Measurements from ENCODE around the gene TPR.
A peak's percentile ranks its signal among the peaks of the same experiment; 100 is the strongest.
"Not testable (repeated sequence)": the region's sequence is repeated elsewhere in the genome, so short reads cannot be mapped to it uniquely, and the experiment has no call there.

The TPR gene

DNA sequence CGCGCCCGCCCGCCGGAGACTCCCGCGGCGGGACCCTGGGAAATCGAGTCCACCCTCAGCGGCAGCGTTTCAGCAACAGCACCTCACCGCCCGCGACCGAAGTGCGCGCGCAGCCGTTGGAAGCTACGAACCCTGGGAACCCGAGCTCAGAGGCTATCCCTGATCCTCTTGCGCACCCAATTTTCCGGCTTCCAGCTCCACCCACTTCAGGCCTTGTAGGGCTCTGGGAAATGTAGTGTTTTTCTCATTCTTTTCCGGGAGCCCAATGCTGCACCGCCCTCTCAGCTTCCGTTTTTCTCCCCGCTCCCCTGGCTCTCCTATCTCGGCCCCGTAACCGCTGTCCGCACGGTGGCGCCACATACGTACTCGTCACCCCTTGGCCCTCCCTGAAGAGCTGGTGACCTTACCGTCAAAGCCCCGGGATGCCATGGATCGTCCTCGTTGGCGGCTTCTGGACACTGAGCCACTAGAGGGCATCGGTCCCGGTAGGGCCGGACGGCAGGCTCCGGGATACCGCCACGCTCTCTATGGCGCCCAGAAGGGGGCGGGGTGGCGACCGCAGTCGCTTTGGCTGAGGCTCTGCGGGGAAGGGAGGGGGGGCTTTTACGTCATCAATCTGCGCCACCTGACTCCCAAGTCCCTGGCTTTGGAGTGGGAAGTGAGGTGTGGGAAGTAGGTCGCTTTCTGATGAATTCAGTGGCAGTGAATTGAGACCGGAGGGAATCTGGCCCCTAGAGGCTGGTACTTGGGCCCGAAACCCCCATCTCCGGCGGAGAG lies at the start of gene TPR, which contains the start of gene ODR4:
Gene TPR, minus strand, starts transcription at position 102 of the 777 bp plus-strand sequence. CDS start 225 bp downstream, outside the sequence.
Gene ODR4, plus strand, starts transcription at position 687 of the 777 bp plus-strand sequence. CDS start 3,948 bp downstream, outside the sequence.
- DNase-seq (ENCODE audit: low spot score) = peak; percentile 99

DNA sequence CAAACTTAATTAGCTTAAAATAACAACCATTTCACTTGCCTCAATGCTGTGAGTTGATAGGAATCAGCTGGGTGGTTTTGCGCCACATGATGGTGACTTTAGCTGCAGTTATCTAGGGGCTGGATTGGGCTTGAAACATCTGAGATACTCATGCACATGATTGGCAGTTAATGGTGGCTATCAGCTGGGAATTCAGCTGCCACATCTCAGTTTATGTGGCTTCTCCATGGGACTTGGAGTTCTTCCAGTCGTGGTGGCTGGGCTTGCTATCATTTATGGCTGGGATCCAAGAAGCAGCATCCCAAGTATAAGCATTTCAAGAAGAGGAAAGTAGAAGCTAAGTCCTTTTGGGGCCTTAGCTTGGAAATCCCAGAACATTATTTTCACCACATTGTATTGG lies 49.5 kb upstream of the TPR start:
- DNase-seq (ENCODE audit: low spot score) = no peak

DNA sequence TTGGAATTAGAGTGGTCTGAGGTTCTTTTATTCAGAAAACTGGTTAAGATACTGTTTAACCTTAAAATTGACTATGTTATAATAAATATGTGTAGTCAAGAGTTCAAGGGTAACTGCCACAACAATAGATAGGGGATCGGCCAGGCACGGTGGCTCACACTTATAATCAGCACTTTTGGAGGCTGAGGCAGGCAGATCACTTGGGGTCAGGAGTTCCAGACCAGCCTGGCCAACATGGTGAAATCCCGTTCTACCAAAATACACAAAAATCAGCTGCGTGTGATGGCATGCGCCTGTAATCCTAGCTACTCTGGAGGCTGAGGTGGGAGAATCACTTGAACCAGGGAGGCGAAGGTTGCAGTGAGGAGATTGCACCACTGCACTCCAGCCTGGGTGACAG lies 46.4 kb upstream of the TPR start:
- no peak for DNase-seq (ENCODE audit: low spot score)

DNA sequence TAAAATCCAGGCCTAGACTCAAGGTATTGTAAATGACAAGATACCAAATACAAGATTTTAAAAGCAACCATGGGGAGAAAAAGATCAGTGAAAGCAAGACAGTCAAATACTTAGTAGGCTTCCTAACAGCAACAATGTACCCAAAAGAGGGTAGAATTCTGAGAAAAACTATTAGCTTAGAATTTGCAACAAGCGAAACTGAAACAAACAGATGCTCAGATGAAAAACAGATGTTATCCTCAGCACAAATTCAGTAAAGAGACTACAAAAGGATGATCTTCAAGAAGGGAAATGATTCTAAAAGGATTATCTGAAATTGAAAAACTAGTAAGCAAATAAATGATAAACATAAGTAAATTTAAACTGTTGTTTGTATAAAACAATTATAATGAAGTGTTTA lies 45.9 kb upstream of the TPR start:
- no peak for DNase-seq (ENCODE audit: low spot score)

DNA sequence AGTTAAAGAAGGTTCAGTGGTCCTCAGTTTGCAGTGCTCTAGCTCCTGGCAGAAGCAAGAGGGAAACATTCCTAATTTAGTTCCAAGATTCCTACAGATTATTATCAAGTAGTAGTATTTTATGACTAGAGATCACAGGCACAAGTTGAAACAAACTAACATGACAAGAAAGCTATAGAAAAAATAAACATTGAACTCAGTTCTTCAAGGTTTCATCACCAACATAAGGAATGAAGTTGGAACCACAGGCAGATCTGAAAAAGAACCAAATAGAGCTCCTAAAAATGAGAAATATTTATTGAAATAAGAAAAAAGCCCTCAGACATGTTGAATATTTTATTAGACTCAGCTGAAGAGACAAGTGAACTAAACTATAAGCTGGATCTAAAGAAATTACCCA lies 45.3 kb upstream of the TPR start:
- DNase-seq (ENCODE audit: low spot score) = no peak

DNA sequence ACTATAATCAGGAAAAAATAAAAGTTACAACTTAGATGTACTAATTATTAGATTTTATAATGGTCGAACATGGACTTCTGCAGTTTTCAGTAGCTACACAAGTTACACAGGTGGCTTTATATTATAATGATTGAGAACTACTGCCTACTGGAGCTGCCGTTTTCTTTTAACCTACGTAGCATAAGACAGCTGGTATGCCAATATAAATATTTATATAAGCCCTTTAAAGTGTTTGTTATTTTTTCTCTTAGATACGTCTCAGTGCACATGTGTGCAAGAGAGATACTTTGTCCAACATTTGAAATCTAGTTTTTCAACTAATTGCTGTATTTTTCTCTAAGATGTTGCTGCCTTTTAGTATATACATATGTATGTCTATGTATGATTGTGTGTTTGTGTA lies 43.5 kb upstream of the TPR start:
- DNase-seq (ENCODE audit: low spot score) = no peak

DNA sequence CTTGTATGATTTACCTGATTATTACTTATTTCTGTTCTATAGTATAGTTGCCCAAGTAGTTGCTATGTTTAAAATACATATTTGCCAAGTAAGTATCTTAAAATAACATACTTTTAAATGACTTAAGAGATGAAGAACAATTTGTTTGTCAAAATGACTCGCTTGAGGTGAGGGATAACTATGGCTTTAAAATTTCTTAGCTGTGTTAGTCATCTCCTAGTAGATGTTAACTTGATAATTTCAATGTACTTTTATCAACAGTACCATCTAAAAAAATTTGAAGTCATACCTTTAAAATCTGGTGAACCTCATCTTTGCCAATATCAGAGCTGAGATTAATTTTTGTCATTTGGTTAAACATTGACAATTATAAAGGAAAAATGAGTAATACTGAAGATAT lies 38.3 kb upstream of the TPR start:
- DNase-seq (ENCODE audit: low spot score) = no peak

DNA sequence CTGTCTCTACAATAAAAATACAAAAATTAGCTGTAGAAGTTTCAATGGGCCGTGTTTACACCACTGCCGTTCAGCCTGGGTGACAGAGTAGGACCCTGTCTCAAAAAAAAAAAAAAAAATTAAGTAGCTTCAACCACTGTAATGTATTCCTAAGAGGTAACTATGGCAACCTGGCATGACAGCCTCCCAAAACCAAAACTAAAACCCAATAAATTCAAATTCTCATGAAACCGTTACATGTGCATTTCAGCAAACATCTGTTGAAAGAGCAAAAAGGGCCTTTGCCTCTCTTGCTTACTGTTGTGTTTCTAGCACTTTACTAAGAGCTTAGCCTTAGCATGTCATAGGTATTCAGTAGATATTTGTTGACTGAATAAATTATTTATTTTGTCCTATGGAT lies 34.0 kb upstream of the TPR start:
- DNase-seq (ENCODE audit: low spot score) = no peak

DNA sequence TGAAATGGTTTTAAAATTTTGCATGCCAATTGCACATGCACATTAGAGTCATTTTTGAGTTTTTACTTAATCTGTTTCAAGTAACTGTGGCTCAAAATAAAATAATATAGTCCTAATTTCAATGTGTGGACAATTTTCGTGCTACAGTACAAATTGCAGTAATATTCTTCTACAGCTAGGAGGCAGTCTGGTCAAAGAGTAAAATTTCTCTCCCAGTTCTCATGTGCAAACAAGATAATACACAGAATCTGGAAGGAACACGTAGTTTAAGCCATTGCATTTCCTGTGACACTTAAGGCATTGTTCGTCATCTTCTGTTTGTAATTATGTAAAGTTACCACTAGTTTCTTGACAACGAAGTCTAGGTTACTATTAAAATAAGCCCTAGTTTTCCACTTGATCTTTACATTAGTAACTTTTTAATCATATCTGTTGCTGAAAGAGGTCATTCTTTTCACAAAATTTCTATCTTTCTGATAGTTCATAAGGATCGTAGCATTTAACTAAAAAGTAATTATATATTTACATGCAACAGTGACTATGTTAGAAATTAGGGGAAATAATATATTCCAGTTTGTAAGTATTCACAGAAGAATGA lies 29.5 kb upstream of the TPR start:
- DNase-seq (ENCODE audit: low spot score) = peak; percentile 70

DNA sequence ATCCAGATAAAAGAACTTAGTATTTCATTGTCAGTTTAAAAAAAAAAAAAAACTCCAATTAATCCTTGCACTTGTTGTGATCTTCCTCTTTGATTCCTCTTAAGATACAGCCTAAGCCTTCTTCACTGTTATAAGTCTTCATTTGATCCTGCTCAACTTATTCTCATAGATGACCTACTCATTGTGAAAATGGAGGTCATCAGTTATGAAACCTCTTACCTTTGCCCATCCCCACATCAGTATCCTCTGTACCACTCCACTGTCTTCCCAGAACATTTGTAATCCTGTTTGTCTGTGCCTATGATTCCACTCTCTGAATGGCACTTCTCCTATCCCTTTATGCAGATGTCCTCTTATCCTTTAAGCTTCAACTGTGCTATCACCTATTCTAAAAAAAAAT lies 28.6 kb upstream of the TPR start:
- DNase-seq (ENCODE audit: low spot score) = no peak

DNA sequence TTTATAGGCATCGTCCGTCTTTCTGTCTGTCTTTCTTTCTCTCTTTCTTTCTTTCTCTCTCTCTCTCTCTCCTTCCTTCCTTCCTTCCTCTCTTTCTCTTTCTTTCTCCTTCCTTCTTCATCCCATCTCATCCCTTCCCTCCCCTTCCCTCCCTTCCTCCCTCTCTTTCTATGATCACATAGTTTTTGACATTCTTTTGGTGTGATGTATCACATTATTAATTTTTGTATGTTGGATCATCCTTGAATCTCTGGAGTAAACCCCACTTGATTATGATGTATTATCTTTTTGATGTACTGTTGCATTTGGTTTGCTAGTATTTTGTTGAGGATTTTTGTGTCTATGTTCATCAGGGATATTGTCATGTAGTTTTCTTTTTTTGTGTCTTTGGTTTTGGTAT lies 26.4 kb upstream of the TPR start:
- not testable (repeated sequence) for DNase-seq (ENCODE audit: low spot score)

DNA sequence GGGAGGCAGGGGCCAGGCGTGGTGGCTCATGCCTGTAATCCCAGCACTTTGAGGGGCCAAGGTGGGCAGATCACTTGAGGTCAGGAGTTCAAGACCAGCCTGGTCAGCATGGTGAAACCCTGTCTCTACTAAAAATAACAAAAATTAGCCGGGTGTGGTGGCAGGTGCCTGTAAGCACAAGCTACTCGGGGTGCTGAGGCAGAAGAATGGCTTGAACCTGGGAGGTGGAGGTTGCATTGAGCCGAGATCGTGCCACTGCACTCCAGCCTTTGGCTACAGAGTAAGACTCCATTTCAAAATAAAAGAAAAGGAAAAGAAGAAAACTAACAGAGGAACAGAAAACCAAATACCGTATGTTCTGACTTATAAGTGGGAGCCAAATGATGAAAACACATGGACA lies 17.7 kb upstream of the TPR start:
- DNase-seq (ENCODE audit: low spot score) = not testable (repeated sequence)

DNA sequence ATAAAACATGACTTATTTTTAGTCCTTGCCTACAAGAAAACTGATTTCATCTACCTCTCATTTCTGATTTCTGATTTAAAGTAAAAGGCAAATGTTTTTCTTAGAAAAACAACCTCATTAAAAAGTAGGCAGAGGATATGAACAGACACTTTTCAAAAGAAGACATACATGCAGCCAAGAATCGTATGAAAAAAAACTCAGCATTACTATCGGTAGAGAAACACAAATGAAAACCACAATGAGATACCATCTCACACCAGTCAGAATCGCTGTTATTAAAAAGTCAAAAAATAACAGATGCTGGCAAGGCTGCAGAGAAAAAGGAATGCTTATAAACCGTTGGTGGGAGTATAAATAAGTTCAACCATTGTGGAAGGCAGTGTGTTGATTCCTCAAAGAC lies 16.8 kb upstream of the TPR start:
- no peak for DNase-seq (ENCODE audit: low spot score)

DNA sequence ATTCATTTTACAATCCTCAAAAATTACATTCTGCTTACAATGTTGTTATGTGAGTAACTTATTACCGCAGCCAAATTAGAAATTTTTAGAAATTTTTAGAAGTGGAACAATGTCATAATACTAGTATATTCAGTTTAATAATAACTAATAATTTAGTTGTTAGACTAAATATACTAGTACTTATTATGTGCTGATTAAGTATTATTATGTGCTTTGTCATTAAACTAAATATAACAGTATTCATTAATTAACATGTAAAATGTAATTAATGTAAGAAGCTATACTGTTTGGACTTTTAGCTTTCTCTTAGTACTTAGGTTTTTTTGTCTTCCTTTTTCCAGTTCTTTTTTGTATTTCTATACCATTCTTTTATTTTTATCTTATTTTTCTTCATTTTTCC lies 15.9 kb upstream of the TPR start:
- DNase-seq (ENCODE audit: low spot score) = no peak

DNA sequence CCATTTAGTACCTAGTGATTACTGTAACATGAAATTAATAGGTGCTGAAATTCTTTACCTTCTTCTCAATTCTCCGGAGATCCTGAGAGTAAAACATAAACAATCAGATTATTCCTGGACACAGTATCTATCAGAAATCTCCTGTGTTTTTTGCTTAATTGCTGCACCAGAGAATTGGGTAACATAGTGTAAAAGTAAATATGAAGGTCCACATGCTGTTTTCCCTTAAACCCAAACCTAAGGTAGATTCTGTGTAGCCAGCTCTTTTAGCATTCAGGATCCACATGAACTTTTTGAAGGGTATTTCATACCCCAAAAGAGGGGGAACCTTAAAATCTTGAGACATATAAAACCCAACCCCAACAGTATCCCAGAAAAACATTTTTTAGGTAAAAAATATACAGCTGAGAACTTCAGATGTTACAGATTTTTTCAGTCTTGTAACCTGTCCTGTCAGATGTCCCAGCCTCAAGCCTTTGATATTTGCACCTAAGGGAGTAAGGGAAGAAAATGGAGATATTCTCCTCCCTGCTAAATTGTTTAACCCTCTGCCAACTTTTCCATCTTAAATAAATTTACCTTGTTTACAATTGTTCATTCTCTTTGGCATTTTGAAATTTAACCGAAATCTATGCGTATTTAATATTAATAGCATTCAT lies 11.8 kb upstream of the TPR start:
- DNase-seq (ENCODE audit: low spot score) = no peak

DNA sequence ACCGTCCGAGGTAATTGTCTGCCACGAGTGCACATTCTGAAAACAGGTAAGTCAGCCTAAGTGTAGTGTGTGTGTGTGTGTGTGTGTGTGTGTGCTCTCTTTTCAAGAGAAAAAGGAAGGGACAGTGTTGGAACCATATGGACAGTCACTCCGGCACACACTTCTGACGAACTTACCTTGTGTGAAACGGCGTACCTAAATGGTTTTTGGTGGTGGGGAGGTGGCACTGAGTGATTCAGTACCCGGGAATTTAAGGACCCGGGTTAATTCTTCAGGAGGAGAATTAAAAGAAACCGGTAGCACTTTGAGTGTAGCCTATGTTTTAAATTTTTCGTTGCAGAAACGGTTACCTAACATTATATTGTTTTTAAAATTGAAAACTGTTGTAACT lies 871 bp upstream of the TPR start:
- DNase-seq (ENCODE audit: low spot score) = no peak

DNA sequence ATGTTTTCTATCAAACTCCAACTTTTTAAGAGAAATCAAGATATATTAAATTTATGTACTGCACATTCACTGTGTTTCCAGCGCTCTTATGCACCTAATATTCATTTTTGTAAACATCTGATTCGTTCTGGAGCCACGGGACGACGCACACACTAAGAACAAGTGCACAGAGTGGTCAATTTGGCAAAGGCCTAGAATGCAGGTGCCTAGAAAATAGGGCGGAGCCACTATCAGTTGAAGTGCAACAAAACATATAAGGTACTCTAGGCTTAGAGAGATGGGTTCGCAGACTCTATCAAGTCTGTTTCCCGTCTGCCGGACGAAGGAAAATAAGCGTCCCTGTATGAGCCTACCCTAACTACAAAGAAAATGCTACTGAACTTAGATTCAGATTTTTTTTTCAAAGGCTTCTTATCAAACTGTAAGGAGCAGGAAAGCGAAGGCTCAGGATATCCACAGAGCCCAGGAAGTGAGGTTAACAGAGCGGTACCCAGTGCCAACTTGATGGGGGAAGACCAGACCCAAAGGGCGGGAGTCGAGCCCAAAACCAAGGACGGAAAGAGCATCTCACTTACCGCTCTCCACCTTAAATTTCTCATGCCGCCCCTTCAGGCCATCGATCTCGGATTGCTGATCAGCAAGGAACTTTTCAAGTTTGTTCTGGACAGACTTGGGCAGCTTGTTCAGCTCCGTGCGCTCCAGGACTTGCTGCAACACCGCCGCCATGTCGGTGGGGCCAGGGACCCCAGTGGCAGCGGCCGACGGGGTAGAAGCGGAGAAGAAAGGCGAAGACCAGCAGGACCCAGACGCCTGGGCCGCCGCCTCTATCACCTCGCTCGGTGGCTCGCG lies 526 bp downstream of the TPR start:
- DNase-seq (ENCODE audit: low spot score) = peak; percentile 56

DNA sequence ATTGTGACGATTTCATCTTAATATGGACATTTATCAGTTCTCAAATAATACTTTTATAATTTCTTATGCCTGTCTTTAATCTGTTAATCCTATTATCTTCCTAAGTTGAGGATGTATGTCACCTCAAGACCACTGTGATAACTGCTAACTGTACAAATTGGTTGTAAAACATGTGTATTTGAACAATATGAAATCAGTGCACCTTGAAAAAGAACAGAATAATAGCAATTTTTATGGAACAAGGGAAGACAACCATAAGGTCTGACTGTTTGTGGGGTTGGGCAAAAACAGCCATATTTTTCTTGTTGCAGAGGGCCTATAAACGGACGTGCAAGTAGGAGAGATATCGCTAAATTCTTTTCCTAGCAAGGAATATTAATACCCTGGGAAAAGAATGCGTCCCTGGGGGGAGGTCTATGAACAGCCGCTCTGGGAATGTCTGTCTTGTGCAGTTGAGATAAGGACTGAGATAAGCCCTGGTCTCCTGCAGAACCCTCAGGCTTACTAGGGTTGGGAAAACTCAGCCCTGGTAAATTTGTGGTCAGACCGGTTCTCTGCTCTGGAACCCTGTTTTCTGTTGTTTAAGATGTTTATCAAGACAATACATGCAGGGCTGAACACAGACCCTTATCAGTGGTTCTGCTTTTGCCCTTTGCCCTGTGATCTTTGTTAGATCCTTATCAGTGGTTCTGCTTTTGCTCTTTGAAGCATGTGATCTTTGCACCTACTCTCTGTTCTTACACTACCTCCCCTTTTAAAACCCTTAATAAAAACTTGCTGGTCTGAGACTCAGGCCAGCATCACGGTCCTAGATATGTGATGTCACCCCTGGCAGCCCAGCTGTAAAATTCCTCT lies 27.0 kb downstream of the TPR start:
- not testable (repeated sequence) for DNase-seq (ENCODE audit: low spot score)

DNA sequence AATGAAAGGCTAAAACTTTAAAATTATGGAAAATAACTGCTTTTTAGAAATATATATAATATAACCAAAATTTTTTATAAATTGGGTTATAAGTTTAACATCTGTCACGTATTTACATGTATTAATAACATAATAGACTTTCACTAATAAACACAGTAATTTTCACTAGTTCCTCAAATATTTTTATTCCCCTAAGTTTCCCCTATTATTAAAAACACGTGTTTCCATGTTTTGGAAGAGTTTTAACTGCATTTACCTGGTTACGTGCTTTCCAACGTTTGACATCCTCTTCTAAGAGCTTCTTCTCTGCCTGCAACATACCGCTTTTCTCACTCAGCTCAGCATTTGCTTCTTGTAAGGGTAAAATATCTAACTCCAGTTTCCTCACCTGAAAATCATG lies 34.3 kb downstream of the TPR start:
- no peak for DNase-seq (ENCODE audit: low spot score)

DNA sequence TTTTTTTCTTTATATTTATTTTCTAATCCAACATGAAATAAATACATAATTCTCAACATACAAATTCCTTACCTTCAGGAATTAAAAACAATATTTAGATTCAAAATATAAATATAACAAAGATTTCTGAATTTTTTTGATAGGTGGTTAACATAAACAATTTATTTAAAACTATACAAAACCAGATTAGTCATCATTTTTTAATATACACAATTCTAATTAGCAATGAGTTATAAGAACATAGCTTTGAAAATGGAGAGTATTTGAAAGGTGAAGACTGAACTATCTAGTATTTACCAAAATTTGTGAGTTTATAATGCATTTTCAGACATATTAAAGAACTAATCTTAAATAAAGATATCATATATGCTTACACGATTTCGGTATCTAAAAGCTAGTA lies 37.5 kb downstream of the TPR start:
- DNase-seq (ENCODE audit: low spot score) = no peak

DNA sequence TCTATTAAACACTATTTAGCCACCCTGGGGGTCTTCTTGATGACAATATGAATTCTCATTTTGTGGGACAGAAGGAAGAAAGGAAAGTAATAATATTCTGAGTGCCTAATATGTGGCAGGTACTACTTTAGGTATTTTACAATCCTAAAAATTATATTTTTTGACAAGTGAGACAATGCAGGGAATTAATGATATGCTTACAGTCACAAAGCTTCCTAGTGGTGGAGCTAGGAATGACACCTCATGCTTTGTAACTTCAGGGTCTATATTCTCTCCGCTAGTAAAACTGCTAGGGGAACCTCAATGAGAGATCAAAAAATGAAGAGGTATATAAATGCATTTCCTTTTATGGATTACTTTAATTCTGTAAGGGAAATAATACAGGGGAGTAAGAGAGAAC lies 44.3 kb downstream of the TPR start:
- no peak for DNase-seq (ENCODE audit: low spot score)
